WTC11 (cell line): ENCODE measurements around the gene CENPM. TPM values are rescaled to one million over a fixed set of nuclear protein-coding genes. Genes with fewer than 3 reads are reported as not detected.

Experiments
- ATAC-seq: fragments of 200-7000 bp; cut with Tn5 transposase; 2 replicates; pipeline ENCODE4 v1.10.0; 2021; ENCODE audit warnings: mild to moderate bottlenecking, moderate library complexity
- CTCF ChIA-PET: fragments of 300-600 bp; sonication (Branson Sonifier 250); formaldehyde crosslinking; loops from one replicate; lab custom pipeline; 2021; ENCODE audit warnings: antibody characterized with exemption; lab: Charles Lee
- POLR2A ChIA-PET: fragments of 350-600 bp; sonication (Branson Sonifier 250); formaldehyde crosslinking; loops from one replicate; lab custom pipeline; 2021; ENCODE audit warnings: antibody characterized with exemption; lab: Charles Lee
- DNase-seq: peaks from one replicate; pipeline ENCODE4 v3.0.0; 2021; ENCODE audit warnings: low spot score
- H3K27ac Mint-ChIP-seq: 2 replicates; pipeline ENCODE4 v1.8.0; 2021; ENCODE audit warnings: mixed read lengths
- H3K27me3 Mint-ChIP-seq: 2 replicates; pipeline ENCODE4 v1.8.0; 2021; ENCODE audit warnings: low read depth, mild to moderate bottlenecking, moderate library complexity, mixed read lengths
- H3K36me3 Mint-ChIP-seq: 2 replicates; pipeline ENCODE4 v1.8.0; 2021; ENCODE audit warnings: mixed read lengths
- H3K4me1 Mint-ChIP-seq: 2 replicates; pipeline ENCODE4 v1.8.0; 2022; ENCODE audit warnings: mixed read lengths
- H3K4me3 Mint-ChIP-seq: 2 replicates; pipeline ENCODE4 v1.8.0; 2021; ENCODE audit warnings: mild to moderate bottlenecking, moderate library complexity, mixed read lengths
- H3K9me3 Mint-ChIP-seq: 2 replicates; pipeline ENCODE4 v1.8.0; 2021; ENCODE audit warnings: mixed read lengths
- AR ChIP-seq: fragments of 250-450 bp; sonication (Bioruptor Pico); IDR thresholded peaks from 2 replicates; pipeline ENCODE4 v1.9.0; 2021; ENCODE audit warnings: mild to moderate bottlenecking
- CREB1 ChIP-seq: sonication (generic); formaldehyde crosslinking; IDR thresholded peaks from 2 replicates; pipeline ENCODE4 v1.8.0; 2023; ENCODE audit warnings: mild to moderate bottlenecking, missing genetic modification reagents
- ELF4 ChIP-seq: sonication (generic); formaldehyde crosslinking; IDR thresholded peaks from 2 replicates; pipeline ENCODE4 v1.8.1; 2022; ENCODE audit warnings: low read depth, mild to moderate bottlenecking, moderate library complexity, missing genetic modification reagents
- FOXP1 ChIP-seq: sonication (generic); formaldehyde crosslinking; IDR thresholded peaks from 2 replicates; pipeline ENCODE4 v1.8.0; 2022; ENCODE audit warnings: missing genetic modification reagents, mild to moderate bottlenecking, moderate library complexity, borderline replicate concordance
- GTF2I ChIP-seq: fragments of 250-450 bp; sonication (Bioruptor Pico); conservative IDR thresholded peaks from 2 replicates; pipeline ENCODE4 v1.4.0; 2021; ENCODE audit warnings: mild to moderate bottlenecking
- KAT7 ChIP-seq: sonication (generic); formaldehyde crosslinking; IDR thresholded peaks from 2 replicates; pipeline ENCODE4 v1.8.1; 2023; ENCODE audit warnings: missing genetic modification reagents, mild to moderate bottlenecking, borderline replicate concordance
- MLX ChIP-seq: sonication (generic); formaldehyde crosslinking; IDR thresholded peaks from 2 replicates; pipeline ENCODE4 v1.8.1; 2023; ENCODE audit warnings: mild to moderate bottlenecking, missing genetic modification reagents, moderate library complexity
- MXD4 ChIP-seq: fragments of 250-450 bp; sonication (Bioruptor Pico); IDR thresholded peaks from 2 replicates; pipeline ENCODE4 v1.8.0; 2021; ENCODE audit warnings: mild to moderate bottlenecking, moderate library complexity, borderline replicate concordance
- MYBL2 ChIP-seq: sonication (generic); formaldehyde crosslinking; IDR thresholded peaks from 2 replicates; pipeline ENCODE4 v1.8.1; 2023; ENCODE audit warnings: mild to moderate bottlenecking, moderate library complexity, missing genetic modification reagents
- NFATC4 ChIP-seq: fragments of 250-450 bp; sonication (Bioruptor Pico); IDR thresholded peaks from 2 replicates; pipeline ENCODE4 v1.9.0; 2021; ENCODE audit warnings: mild to moderate bottlenecking
- OVOL2 ChIP-seq: fragments of 250-450 bp; sonication (Bioruptor Pico); IDR thresholded peaks from 2 replicates; pipeline ENCODE4 v1.9.0; 2021; ENCODE audit warnings: mild to moderate bottlenecking, borderline replicate concordance
- PRRX2 ChIP-seq: fragments of 250-450 bp; sonication (Bioruptor Pico); IDR thresholded peaks from 2 replicates; pipeline ENCODE4 v1.8.0; 2021; ENCODE audit warnings: mild to moderate bottlenecking
- RORB ChIP-seq: fragments of 250-450 bp; sonication (Bioruptor Pico); IDR thresholded peaks from 2 replicates; pipeline ENCODE4 v1.9.0; 2021; ENCODE audit warnings: mild to moderate bottlenecking
- SOX15 ChIP-seq: fragments of 250-450 bp; sonication (Bioruptor Pico); IDR thresholded peaks from 2 replicates; pipeline ENCODE4 v1.9.0; 2021; ENCODE audit warnings: mild to moderate bottlenecking
- TEAD1 ChIP-seq: sonication (generic); formaldehyde crosslinking; IDR thresholded peaks from 2 replicates; pipeline ENCODE4 v1.8.0; 2022; ENCODE audit warnings: mild to moderate bottlenecking, missing genetic modification reagents
- TEAD4 ChIP-seq: sonication (generic); formaldehyde crosslinking; IDR thresholded peaks from 2 replicates; pipeline ENCODE4 v1.8.0; 2022; ENCODE audit warnings: mild to moderate bottlenecking, missing genetic modification reagents
- TP53 ChIP-seq: sonication (generic); formaldehyde crosslinking; IDR thresholded peaks from 2 replicates; pipeline ENCODE4 v1.8.1; 2023; ENCODE audit warnings: mild to moderate bottlenecking, missing genetic modification reagents
- ZBTB43 ChIP-seq: sonication (generic); formaldehyde crosslinking; IDR thresholded peaks from 2 replicates; pipeline ENCODE4 v1.8.1; 2023; ENCODE audit warnings: mild to moderate bottlenecking, missing genetic modification reagents
- ZNF121 ChIP-seq: sonication (generic); formaldehyde crosslinking; IDR thresholded peaks from 2 replicates; pipeline ENCODE4 v1.8.0; 2023; ENCODE audit warnings: missing genetic modification reagents
- ZNF281 ChIP-seq: sonication (generic); formaldehyde crosslinking; IDR thresholded peaks from 2 replicates; pipeline ENCODE4 v1.8.0; 2023; ENCODE audit warnings: mild to moderate bottlenecking, missing genetic modification reagents
- ZNF317 ChIP-seq: sonication (generic); formaldehyde crosslinking; IDR thresholded peaks from 2 replicates; pipeline ENCODE4 v1.8.1; 2023; ENCODE audit warnings: low read depth, mild to moderate bottlenecking, moderate library complexity, missing genetic modification reagents, borderline replicate concordance
- ZNF396 ChIP-seq: fragments of 250-450 bp; sonication (Bioruptor Pico); IDR thresholded peaks from 2 replicates; pipeline ENCODE4 v1.8.0; 2021; ENCODE audit warnings: mild to moderate bottlenecking, moderate library complexity, borderline replicate concordance
- ZNF423 ChIP-seq: fragments of 250-450 bp; sonication (Bioruptor Pico); IDR thresholded peaks from 2 replicates; pipeline ENCODE4 v2.1.2; 2022; ENCODE audit warnings: mild to moderate bottlenecking, moderate library complexity
- ZNF671 ChIP-seq: fragments of 250-450 bp; sonication (Bioruptor Pico); IDR thresholded peaks from 2 replicates; pipeline ENCODE4 v1.8.0; 2021; ENCODE audit warnings: mild to moderate bottlenecking
- total RNA-seq: library from RNA; stranded (reverse); gene quantifications from 3 replicates; pipeline ENCODE4 v1.2.3, GENCODE V29; 2021
- TF ChIP-seq, protein P1 (sequence below): sonication (generic); formaldehyde crosslinking; IDR thresholded peaks from 2 replicates; pipeline ENCODE4 v1.8.1; 2022; ENCODE audit warnings: missing genetic modification reagents, borderline replicate concordance

Gene CENPM
- total RNA-seq, 1 experiment from 2014 or later, result 40.3 TPM

DNA sequence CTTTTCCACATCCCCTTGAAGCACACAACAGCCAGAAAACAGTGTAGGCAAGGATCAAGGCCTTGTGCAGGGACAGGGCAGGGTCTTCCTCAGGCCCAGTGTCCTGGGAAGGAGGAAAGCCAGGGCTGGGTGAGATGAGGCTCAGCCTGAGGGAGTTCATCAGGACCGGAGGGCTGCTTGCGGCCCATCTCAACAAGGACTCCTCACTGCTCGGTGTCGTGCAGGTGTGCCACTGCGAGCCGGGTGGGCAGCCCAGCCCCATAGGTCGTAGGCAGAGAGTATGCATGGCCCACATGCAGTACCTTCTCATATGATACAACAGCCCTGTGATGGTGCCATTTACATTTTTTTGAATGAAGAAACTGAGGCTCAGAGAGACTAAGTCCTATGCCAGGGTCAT, 44.9 kb downstream of the CENPM start (continued):
- no peak for TF ChIP-seq ZNF396
- no peak for TF ChIP-seq TEAD4 (CRISPR knock-in tag)

DNA sequence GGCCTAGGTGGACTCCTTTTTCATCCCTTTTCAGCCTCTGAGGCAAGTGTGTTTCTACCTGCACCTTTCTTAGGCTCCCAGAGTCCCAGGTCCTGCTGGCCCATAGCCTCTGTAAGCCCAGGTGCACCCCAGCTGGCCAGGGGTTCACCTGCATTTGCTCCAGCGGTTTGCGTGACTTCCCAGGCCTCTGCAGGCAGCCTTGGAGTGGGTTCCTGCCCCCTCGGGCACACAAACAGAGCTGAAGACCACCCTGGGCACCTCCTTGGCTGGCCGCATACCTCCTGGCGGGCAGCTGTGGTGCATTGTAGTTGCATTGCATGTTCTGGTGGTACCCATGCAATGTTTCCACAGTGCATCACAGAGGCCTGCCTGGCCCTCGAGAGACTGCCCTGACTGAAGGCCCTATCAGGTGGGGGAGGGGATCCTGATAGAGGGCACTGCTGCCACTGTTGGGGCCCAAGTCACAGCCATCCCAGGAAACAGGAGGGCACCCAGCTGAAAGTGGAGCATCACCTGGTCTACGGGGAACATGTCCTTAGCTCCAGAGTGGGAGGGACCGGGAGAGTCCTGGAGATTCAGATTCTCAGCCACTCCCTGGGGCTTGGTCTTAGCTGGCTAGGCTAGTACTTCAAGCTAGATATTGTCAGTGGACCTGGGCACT, 46.2 kb downstream of the CENPM start:
- Mint-ChIP-seq H3K36me3 (peaks cover 59% of the 10 kb centered on the region), H3K27ac (no peak overlapping the region), H3K4me3 (no peak overlapping the region), H3K9me3 (no peaks in the 10 kb centered on the region), H3K4me1 (no peaks in the 10 kb centered on the region), H3K27me3 (no peaks in the 10 kb centered on the region)
- POLR2A ChIA-PET, result no interaction called here
- CTCF ChIA-PET, result interaction anchor here (0.9 to 1.5 kb wide), 2 partner anchors 40 to 204 kb away, joined by 4 read pairs; no protein-coding TSS in a partner anchor
- TF ChIP-seq MYBL2 (CRISPR knock-in tag), result no peak
- no peak for TF ChIP-seq GTF2I (CRISPR knock-in tag)
- no peak for TF ChIP-seq NFATC4 (CRISPR knock-in tag)
- no peak for TF ChIP-seq ZNF671 (CRISPR knock-in tag)
- TF ChIP-seq TEAD1 (CRISPR knock-in tag), result no peak
- no peak for TF ChIP-seq ELF4 (CRISPR knock-in tag)
- TF ChIP-seq PRRX2 (CRISPR knock-in tag), result no peak
- TF ChIP-seq ZNF281 (CRISPR knock-in tag), result no peak
- TF ChIP-seq ZNF423 (CRISPR knock-in tag), result no peak
- TF ChIP-seq ZBTB43 (CRISPR knock-in tag), result no peak
- no peak for TF ChIP-seq TP53
- TF ChIP-seq OVOL2 (CRISPR knock-in tag), result no peak
- TF ChIP-seq MXD4 (CRISPR knock-in tag), result no peak
- no peak for TF ChIP-seq FOXP1 (CRISPR knock-in tag)
- ATAC-seq (no peak), DNase-seq (no peak)

GRCh38 chr22:41899992-41900651, 46.8 kb downstream of the CENPM start:
- no peak overlapping the region for H3K27ac Mint-ChIP-seq
- CTCF ChIA-PET, result interaction anchor here (0.9 to 1.5 kb wide), 2 partner anchors 41 to 203 kb away, joined by 4 read pairs; no protein-coding TSS in a partner anchor
- no peak for DNase-seq
- H3K27me3 Mint-ChIP-seq, result no peaks in the 10 kb centered on the region
- TF ChIP-seq ZNF121 (CRISPR knock-in tag) (no peak), AR (no peak), TEAD4 (CRISPR knock-in tag) (no peak), RORB (no peak), CREB1 (CRISPR knock-in tag) (no peak), KAT7 (no peak), ZNF317 (no peak), MLX (no peak), SOX15 (no peak)
- TF ChIP-seq, protein P1, sequence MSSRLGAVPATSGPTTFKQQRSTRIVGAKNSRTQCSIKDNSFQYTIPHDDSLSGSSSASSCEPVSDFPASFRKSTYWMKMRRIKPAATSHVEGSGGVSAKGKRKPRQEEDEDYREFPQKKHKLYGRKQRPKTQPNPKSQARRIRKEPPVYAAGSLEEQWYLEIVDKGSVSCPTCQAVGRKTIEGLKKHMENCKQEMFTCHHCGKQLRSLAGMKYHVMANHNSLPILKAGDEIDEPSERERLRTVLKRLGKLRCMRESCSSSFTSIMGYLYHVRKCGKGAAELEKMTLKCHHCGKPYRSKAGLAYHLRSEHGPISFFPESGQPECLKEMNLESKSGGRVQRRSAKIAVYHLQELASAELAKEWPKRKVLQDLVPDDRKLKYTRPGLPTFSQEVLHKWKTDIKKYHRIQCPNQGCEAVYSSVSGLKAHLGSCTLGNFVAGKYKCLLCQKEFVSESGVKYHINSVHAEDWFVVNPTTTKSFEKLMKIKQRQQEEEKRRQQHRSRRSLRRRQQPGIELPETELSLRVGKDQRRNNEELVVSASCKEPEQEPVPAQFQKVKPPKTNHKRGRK (CRISPR knock-in tag), result no peak
- peaks cover 55% of the 10 kb centered on the region for H3K36me3 Mint-ChIP-seq
- POLR2A ChIA-PET, result no interaction called here
- ATAC-seq, result no peak
- H3K9me3 Mint-ChIP-seq, result no peaks in the 10 kb centered on the region
- H3K4me3 Mint-ChIP-seq, result no peak overlapping the region
- H3K4me1 Mint-ChIP-seq, result no peaks in the 10 kb centered on the region
